ENCODE results near the gene PKLR. TPM values are rescaled to one million over a fixed set of nuclear protein-coding genes. Genes with fewer than 3 reads are reported as not detected.

Gene PKLR
- total RNA-seq, 4 donors from 2014 or later: 0.21 TPM; not detected in 3

GRCh38 chr1:155321639-155322503 is 20.6 kb upstream of the PKLR start:
- H3K36me3 ChIP-seq: no peaks in the 10 kb centered on the region
- intact Hi-C loops (cut with DNase I; ENCODE audit: low total_unique reads): loop anchor here (5.0 kb wide), 1 partner anchor 45 kb away; the partner anchor contains the start of gene HCN3
- TF ChIP-seq CTCF (IDR thresholded peaks at IDR 0.05) (no peak), POLR2A (IDR thresholded peaks at IDR 0.05) (no peak)
- H3K4me3 ChIP-seq: peak overlapping the region; percentile 72 to 86
- peaks cover 8 to 17% of the 10 kb centered on the region in 2 donors for H3K4me1 ChIP-seq
- peak; percentile 28 to 32 for DNase-seq
- H3K9me3 ChIP-seq: no peaks in the 10 kb centered on the region
- peak overlapping the region; percentile 97 to 99 for H3K27ac ChIP-seq
- no peaks in the 10 kb centered on the region for H3K27me3 ChIP-seq

- peak; percentile 80 to 84 for DNase-seq
- no peaks in the 10 kb centered on the region for H3K36me3 ChIP-seq
- peak within 1 kb of the TSS; percentile 97 to 99 for H3K27ac ChIP-seq
- no peaks in the 10 kb centered on the region for H3K9me3 ChIP-seq
- no peaks in the 10 kb centered on the region for H3K27me3 ChIP-seq
- TF ChIP-seq CTCF (IDR thresholded peaks at IDR 0.05): peak in 1 of 4 experiments; percentile 22
- peak in 1 of 2 donors; percentile 60 for TF ChIP-seq POLR2A (IDR thresholded peaks at IDR 0.05)
- peaks cover 8 to 17% of the 10 kb centered on the region in 2 donors for H3K4me1 ChIP-seq
- intact Hi-C loops (cut with DNase I; ENCODE audit: low total_unique reads): loop anchor here (5.0 kb wide), 1 partner anchor 44 kb away; the partner anchor contains the start of gene HCN3
- H3K4me3 ChIP-seq: peak within 1 kb of the TSS; percentile 47 to 72
Measured at GRCh38 chr1:155320661-155321617, 19.7 kb upstream of the PKLR start, which contains the start of gene RUSC1. RUSC1 (plus strand) TSS chr1:155320894; CDS start chr1:155321774, 880 bp downstream.

GRCh38 chr1:155320252-155320651 is 19.0 kb upstream of the PKLR start:
- intact Hi-C loops (cut with DNase I; ENCODE audit: low total_unique reads): loop anchor here (5.0 kb wide), 1 partner anchor 43 kb away; the partner anchor contains the start of gene HCN3
- DNase-seq: no peak
- Histone ChIP-seq H3K4me1 (peaks cover 5 to 12% of the 10 kb centered on the region in 2 donors), H3K36me3 (no peaks in the 10 kb centered on the region), H3K27me3 (no peaks in the 10 kb centered on the region), H3K27ac (peak overlapping the region; percentile 97 to 99), H3K9me3 (no peaks in the 10 kb centered on the region), H3K4me3 (peak overlapping the region; percentile 47 to 72)
- TF ChIP-seq CTCF (IDR thresholded peaks at IDR 0.05) (no peak), POLR2A (IDR thresholded peaks at IDR 0.05) (no peak)

GRCh38 chr1:155319536-155319935 is 18.3 kb upstream of the PKLR start:
- Histone ChIP-seq H3K27me3 (no peaks in the 10 kb centered on the region), H3K27ac (no peak overlapping the region), H3K36me3 (no peaks in the 10 kb centered on the region), H3K9me3 (no peaks in the 10 kb centered on the region), H3K4me3 (no peak overlapping the region), H3K4me1 (peaks cover 5 to 10% of the 10 kb centered on the region in 2 donors)
- no peak for TF ChIP-seq POLR2A (IDR thresholded peaks at IDR 0.05)
- TF ChIP-seq CTCF (IDR thresholded peaks at IDR 0.05): no peak
- DNase-seq: no peak
- intact Hi-C loops (cut with DNase I; ENCODE audit: low total_unique reads): no loop called here
